GM12878 (cell line): ENCODE measurements around the gene ERG. TPM values are rescaled to one million over a fixed set of nuclear protein-coding genes. Genes with fewer than 3 reads are reported as not detected.

Source experiments
- ATAC-seq: fragments of 200-7000 bp; cut with Tn5 transposase; 3 replicates; pipeline ENCODE4 v1.9.1; 2020; ENCODE audit warnings: mild to moderate bottlenecking, moderate library complexity
- BruUV-seq: library from RNA; stranded (reverse); fragments of 400-500 nt; replicated peaks from 2 replicates; lab custom pipeline; 2021; lab: Mats Ljungman, UMichigan
- CTCF ChIA-PET: fragments of 300-600 bp; sonication (Branson Sonifier 250); formaldehyde crosslinking; extraction: SDS; loops from one replicate; lab custom pipeline; 2021; ENCODE audit warnings: inconsistent platforms; lab: Yijun Ruan, JAX
- POLR2A ChIA-PET: fragments of 350-600 bp; formaldehyde crosslinking; extraction: SDS; loops from one replicate; lab custom pipeline; 2021; ENCODE audit warnings: inconsistent platforms; lab: Charles Lee
- RAD21 ChIA-PET: fragments of 300-600 bp; sonication (Branson Sonifier 250); formaldehyde crosslinking; loops from one replicate; lab custom pipeline; 2023; ENCODE audit warnings: antibody characterized with exemption; ENCODE audit not compliant: unreplicated experiment; lab: Charles Lee
- SMC1A ChIA-PET: fragments of 300-600 bp; sonication (Branson Sonifier 250); formaldehyde crosslinking; loops from one replicate; lab custom pipeline; 2023; ENCODE audit not compliant: unreplicated experiment, uncharacterized antibody; lab: Charles Lee
- DNase-seq: peaks from one replicate; pipeline ENCODE4 v3.0.0-alpha.2; 2011; ENCODE audit warnings: low read depth, low spot score
- FAIRE-seq: peaks from 3 replicates; lab custom pipeline; 2011; peaks lifted over from hg19 to GRCh38; lab: Jason Lieb, UNC
- H2AFZ ChIP-seq: 2 replicates; pipeline ENCODE4 v1.6.0; 2011; ENCODE audit warnings: low read depth, low read length, control low read depth; ENCODE audit not compliant: control insufficient read depth
- H3K27ac ChIP-seq: 2 replicates; pipeline ENCODE4 v1.5.1; 2011; ENCODE audit warnings: control low read depth; ENCODE audit not compliant: control insufficient read depth, insufficient read depth
- H3K27me3 ChIP-seq, 2 experiments: replicated peaks in 1 of 2; 2 replicates each; pipeline versions ENCODE4 v1.6.0 to v1.6.1; 2011; ENCODE audit warnings: low read length in 1 of 2; ENCODE audit not compliant: control insufficient read depth in 2 of 2, insufficient read depth in 2 of 2
- H3K36me3 ChIP-seq, 2 experiments: 2 replicates each; pipeline ENCODE4 v1.5.1; 2011; ENCODE audit warnings: low read length in 1 of 2; ENCODE audit not compliant: control insufficient read depth in 2 of 2, insufficient read depth in 2 of 2
- H3K4me1 ChIP-seq: 2 replicates; pipeline ENCODE4 v1.6.1; 2011; ENCODE audit warnings: mild to moderate bottlenecking, low read length, moderate library complexity, mixed read lengths; ENCODE audit not compliant: control insufficient read depth, insufficient read depth
- H3K4me2 ChIP-seq: 2 replicates; pipeline ENCODE4 v1.6.0; 2011; ENCODE audit warnings: control low read depth; ENCODE audit not compliant: control insufficient read depth, insufficient read depth
- H3K4me3 ChIP-seq: fragments of 200-600 bp; sonication (generic); 2 replicates; pipeline ENCODE4 v1.5.1; 2016
- H3K79me2 ChIP-seq: 2 replicates; pipeline ENCODE4 v1.6.0; 2011; ENCODE audit warnings: low read length; ENCODE audit not compliant: control insufficient read depth, insufficient read depth
- H3K9ac ChIP-seq: 2 replicates; pipeline ENCODE4 v1.8.0; 2011; ENCODE audit warnings: low read length, control low read depth, mixed read lengths; ENCODE audit not compliant: control insufficient read depth, insufficient read depth
- H3K9me3 ChIP-seq: replicated peaks from 3 replicates; pipeline ENCODE4 v1.5.1; 2011; ENCODE audit warnings: mild to moderate bottlenecking, low read length; ENCODE audit not compliant: control insufficient read depth, insufficient read depth
- H4K20me1 ChIP-seq: 2 replicates; pipeline ENCODE4 v1.6.0; 2011; ENCODE audit not compliant: control insufficient read depth, insufficient read depth
- CBX5 ChIP-seq: sonication (generic); IDR thresholded peaks from 2 replicates; pipeline ENCODE4 v1.6.1; 2016; ENCODE audit warnings: low read depth, moderate library complexity, mild to moderate bottlenecking, inconsistent platforms
- CREM ChIP-seq: IDR thresholded peaks from 2 replicates; pipeline ENCODE4 v1.6.1; 2014; ENCODE audit warnings: antibody characterized with exemption, low read depth
- EED ChIP-seq: sonication (generic); IDR thresholded peaks from 2 replicates; pipeline ENCODE4 v1.6.1; 2016; ENCODE audit warnings: antibody characterized with exemption, low read depth
- PAX8 ChIP-seq: fragments of 450-650 bp; IDR thresholded peaks from 2 replicates; pipeline ENCODE4 v1.6.1; 2017; ENCODE audit warnings: mild to moderate bottlenecking, moderate library complexity
- WGBS: methylation state at CpG from one replicate; pipeline ENCODE4 v1.1.6; 2016; ENCODE audit warnings: low lambda C conversion rate; ENCODE audit not compliant: insufficient replicate concordance, insufficient coverage; ENCODE audit errors: missing lambda C conversion rate; 5-methylcytosine and 5-hydroxymethylcytosine counted together
- in situ Hi-C: fragments of 300-500 bp; cut with MboI; formaldehyde crosslinking; loops from 9 replicates; pipeline ENCODE4 v1.14.3; 2018; ENCODE audit warnings: mixed read lengths
- intact Hi-C: fragments of 100-400 bp; cut with micrococcal nuclease; formaldehyde crosslinking; loops from one replicate; pipeline ENCODE4 v1.14.2; 2022; ENCODE audit not compliant: unreplicated experiment
- polyA plus RNA-seq, 11 experiments: library from polyadenylated mRNA; depleted of rRNA in 4 of 11; unstranded in 6 of 11; stranded (reverse) in 5 of 11; fragments of >200 nt; fragmentation: Nextera tagmentation in 4 of 11; fragmentation: Illumina TruSeq in 1 of 11; extraction: Ambion mirVana in 4 of 11; extraction: Trizol in 1 of 11; gene quantifications; 1 replicate in 1 of 11; 2 replicates in 10 of 11; pipeline versions ENCODE4 v1.2.1 to v1.2.3, GENCODE V29; 2011 to 2016; ENCODE audit warnings: inconsistent platforms in 2 of 11, missing spikeins in 2 of 11, low read depth in 1 of 11
- total RNA-seq, 4 experiments: library from RNA; depleted of rRNA in 3 of 4; stranded (reverse); fragments of >200 nt in 3 of 4; fragmentation: Illumina TruSeq in 1 of 4; extraction: Trizol in 1 of 4; gene quantifications; 2 replicates each; pipeline versions ENCODE4 v1.2.1 to v1.2.3, GENCODE V29; 2013 to 2021
- TF ChIP-seq, protein P1 (sequence below): fragments of 450-650 bp; IDR thresholded peaks from 2 replicates; pipeline ENCODE4 v1.6.1; 2014; ENCODE audit warnings: mild to moderate bottlenecking

ERG gene
- total and polyA plus RNA-seq, 10 of the 15 experiments (the other 5 are each of a cell fraction or from before 2014, with no cell fraction given), result not detected

DNA sequence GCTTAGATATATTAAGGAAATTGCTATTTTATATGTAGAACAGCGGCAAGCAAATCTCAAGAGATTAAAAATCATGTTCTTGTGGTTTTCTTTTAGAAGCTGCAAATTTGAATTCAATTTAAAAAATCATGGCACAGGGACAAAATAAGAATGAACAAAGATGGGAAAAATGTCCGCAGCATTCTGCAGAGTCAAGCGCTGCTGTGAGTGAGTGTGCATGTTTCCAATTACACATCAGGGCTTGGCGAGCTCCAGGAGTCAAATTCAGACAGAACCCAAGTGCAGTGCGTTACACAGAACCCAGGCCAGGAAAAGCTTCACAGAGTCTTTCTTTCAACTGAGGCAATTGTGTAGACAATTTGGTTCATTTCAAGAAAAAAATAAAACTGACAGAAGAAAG is 33.3 kb upstream of the ERG start:
- no peaks in the 10 kb centered on the region for H3K36me3 ChIP-seq
- ATAC-seq (no peak), FAIRE-seq (no peak), DNase-seq (no peak)
- no peak overlapping the region for H3K4me2 ChIP-seq
- BruUV-seq, result no TSS peak
- in situ Hi-C loops, result no loop called here
- H3K9me3 ChIP-seq, result no peaks in the 10 kb centered on the region
- intact Hi-C loops, result no loop called here
- CTCF ChIA-PET, result no interaction called here
- no peaks in the 10 kb centered on the region for H4K20me1 ChIP-seq
- H3K9ac ChIP-seq, result no peak overlapping the region
- RAD21 ChIA-PET, result no interaction called here
- SMC1A ChIA-PET, result no interaction called here
- 33% methylated on average over 5 of the region's 5 CpGs for WGBS
- no peaks in the 10 kb centered on the region for H3K4me1 ChIP-seq
- no peak overlapping the region for H3K4me3 ChIP-seq
- no peak overlapping the region for H3K27ac ChIP-seq
- POLR2A ChIA-PET, result no interaction called here
- H2AFZ ChIP-seq, result no peak overlapping the region
- TF ChIP-seq PAX8 (no peak), CBX5 (no peak), EED (no peak)
- H3K27me3 ChIP-seq, result no peaks in the 10 kb centered on the region; a peak in 1 of 4 replicates
- H3K79me2 ChIP-seq, result no peaks in the 10 kb centered on the region

DNA sequence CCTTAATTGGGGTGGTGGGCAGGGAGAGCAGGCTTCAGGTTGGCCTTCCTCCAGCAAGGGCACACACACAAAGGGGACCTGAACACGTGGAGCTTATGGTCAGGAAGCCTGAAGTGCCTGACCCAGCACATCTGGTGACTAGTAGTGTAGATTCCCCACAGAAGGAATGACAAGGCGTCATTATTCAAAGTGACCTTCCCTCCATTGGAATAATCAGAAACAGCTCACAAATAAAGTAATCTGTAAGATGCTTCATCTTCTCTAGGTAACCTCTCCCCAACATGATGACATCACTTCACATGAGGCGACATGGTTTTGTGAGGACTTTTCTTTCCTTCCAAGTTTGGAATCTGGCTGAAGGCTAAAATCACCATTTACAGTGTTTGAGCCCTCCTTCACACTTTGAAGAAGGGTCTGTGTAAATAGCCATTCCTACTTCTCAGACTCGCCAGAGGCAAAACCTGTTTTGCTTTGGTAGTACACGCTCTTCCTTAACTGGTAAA is 32.8 kb upstream of the ERG start:
- TF ChIP-seq CREM, result no peak
- TF ChIP-seq, protein P1, sequence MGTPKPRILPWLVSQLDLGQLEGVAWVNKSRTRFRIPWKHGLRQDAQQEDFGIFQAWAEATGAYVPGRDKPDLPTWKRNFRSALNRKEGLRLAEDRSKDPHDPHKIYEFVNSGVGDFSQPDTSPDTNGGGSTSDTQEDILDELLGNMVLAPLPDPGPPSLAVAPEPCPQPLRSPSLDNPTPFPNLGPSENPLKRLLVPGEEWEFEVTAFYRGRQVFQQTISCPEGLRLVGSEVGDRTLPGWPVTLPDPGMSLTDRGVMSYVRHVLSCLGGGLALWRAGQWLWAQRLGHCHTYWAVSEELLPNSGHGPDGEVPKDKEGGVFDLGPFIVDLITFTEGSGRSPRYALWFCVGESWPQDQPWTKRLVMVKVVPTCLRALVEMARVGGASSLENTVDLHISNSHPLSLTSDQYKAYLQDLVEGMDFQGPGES, result no peak
- no peaks in the 10 kb centered on the region for H4K20me1 ChIP-seq
- no peaks in the 10 kb centered on the region for H3K9me3 ChIP-seq
- intact Hi-C loops, result no loop called here
- in situ Hi-C loops, result no loop called here
- 18% methylated on average over 5 of the region's 5 CpGs for WGBS
- FAIRE-seq, result no peak
- ChIA-PET CTCF (no interaction called here), SMC1A (interaction anchor here (0.6 to 0.8 kb wide), 2 partner anchors 131 to 256 kb away, joined by 3 read pairs; no protein-coding TSS in a partner anchor), RAD21 (no interaction called here), POLR2A (no interaction called here)
- no TSS peak for BruUV-seq
- no peak overlapping the region for H3K9ac ChIP-seq
- H3K27ac ChIP-seq, result no peak overlapping the region
- H3K79me2 ChIP-seq, result no peaks in the 10 kb centered on the region
- H3K27me3 ChIP-seq, result no peaks in the 10 kb centered on the region; a peak in 1 of 4 replicates
- no peak overlapping the region for H3K4me3 ChIP-seq
- no peak for ATAC-seq
- no peaks in the 10 kb centered on the region for H3K36me3 ChIP-seq
- DNase-seq, result no peak
- no peaks in the 10 kb centered on the region for H3K4me1 ChIP-seq
- H2AFZ ChIP-seq, result no peak overlapping the region
- no peak overlapping the region for H3K4me2 ChIP-seq
